BLaER1 treated with 17β-estradiol and CSF1 and Interleukin-3, amounts not matched to agents 10 nM and 100 nM (cell line): Measurements from ENCODE around the gene BSG.

ENCODE experiments used
- H3K27ac ChIP-seq, 11 experiments: shearing (Covaris generic); formaldehyde crosslinking; 2 replicates each; pipeline ENCODE4 v1.8.1; 2022
- H3K27me3 ChIP-seq, 11 experiments: shearing (Covaris generic); formaldehyde crosslinking; 2 replicates each; pipeline ENCODE4 v1.8.1; 2022
- H3K36me3 ChIP-seq, 11 experiments: shearing (Covaris generic); formaldehyde crosslinking; 2 replicates each; pipeline ENCODE4 v1.8.1; 2022
- H3K4me1 ChIP-seq, 10 experiments: shearing (Covaris generic); formaldehyde crosslinking; 2 replicates each; pipeline ENCODE4 v1.8.1; 2022
- H3K4me2 ChIP-seq, 11 experiments: shearing (Covaris generic); formaldehyde crosslinking; 2 replicates each; pipeline ENCODE4 v1.8.1; 2022
- H3K4me3 ChIP-seq, 10 experiments: shearing (Covaris generic); formaldehyde crosslinking; 2 replicates each; pipeline ENCODE4 v1.8.1; 2022
- H3K9ac ChIP-seq, 11 experiments: shearing (Covaris generic); formaldehyde crosslinking; 2 replicates each; pipeline ENCODE4 v1.8.1; 2022
- H3K9me3 ChIP-seq, 11 experiments: shearing (Covaris generic); formaldehyde crosslinking; replicated peaks in 1 of 11; 2 replicates each; pipeline ENCODE4 v1.8.1; 2022
- H4K20me1 ChIP-seq, 11 experiments: shearing (Covaris generic); formaldehyde crosslinking; 2 replicates each; pipeline ENCODE4 v1.8.1; 2022
- Cebpa-rat ChIP-seq, 11 experiments: shearing (Covaris generic); IDR thresholded peaks; 2 replicates each; pipeline ENCODE4 v1.8.1; 2022

The BSG gene

DNA sequence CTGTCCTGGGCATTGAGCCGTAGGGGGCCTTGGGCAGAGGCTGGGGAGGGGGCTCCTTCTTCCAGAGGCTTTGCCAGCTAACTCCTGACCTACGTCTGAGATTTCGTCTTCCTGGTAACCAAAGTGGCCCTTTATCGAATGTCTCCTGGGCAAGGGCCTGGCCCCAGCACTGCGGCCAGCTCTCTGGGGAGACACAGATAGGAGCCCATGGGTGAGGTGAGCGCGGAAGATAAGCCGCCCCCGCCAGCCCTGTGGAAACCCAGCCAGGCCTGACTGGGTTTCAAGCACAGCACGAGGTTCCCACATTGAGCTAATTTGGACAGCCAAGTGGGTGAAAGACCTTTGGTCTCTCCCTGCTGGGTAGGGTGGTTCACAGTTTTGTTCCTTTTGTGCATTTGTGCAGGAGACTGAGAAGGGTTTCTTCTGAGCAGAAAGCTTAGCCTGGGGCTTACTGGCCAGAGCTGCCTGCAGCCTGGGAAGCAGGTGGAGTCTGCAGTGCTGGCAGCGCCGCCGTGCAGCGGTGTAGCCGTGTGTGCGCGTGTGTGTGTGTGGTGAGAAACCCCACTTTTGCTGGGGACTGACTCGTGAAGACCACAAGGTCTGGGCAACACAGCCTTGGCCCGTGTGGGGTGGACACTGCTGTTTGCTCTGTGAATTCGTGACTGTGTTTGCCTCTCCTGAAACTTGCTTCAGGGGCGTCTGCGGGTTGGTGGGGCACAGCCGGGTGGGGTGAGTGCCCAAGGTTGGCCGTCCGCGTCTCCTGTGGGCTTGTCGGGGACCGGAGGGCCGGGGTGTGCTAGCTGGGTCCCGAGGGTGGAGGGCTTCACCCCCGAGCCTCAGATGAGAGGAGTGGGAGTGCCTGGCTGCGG, 2.5 kb downstream of the BSG start:
- peaks cover 0 to 4% (median 0%) of the 10 kb centered on the region in 11 experiments; a peak in 1 of 22 replicates for H3K9me3 ChIP-seq

DNA sequence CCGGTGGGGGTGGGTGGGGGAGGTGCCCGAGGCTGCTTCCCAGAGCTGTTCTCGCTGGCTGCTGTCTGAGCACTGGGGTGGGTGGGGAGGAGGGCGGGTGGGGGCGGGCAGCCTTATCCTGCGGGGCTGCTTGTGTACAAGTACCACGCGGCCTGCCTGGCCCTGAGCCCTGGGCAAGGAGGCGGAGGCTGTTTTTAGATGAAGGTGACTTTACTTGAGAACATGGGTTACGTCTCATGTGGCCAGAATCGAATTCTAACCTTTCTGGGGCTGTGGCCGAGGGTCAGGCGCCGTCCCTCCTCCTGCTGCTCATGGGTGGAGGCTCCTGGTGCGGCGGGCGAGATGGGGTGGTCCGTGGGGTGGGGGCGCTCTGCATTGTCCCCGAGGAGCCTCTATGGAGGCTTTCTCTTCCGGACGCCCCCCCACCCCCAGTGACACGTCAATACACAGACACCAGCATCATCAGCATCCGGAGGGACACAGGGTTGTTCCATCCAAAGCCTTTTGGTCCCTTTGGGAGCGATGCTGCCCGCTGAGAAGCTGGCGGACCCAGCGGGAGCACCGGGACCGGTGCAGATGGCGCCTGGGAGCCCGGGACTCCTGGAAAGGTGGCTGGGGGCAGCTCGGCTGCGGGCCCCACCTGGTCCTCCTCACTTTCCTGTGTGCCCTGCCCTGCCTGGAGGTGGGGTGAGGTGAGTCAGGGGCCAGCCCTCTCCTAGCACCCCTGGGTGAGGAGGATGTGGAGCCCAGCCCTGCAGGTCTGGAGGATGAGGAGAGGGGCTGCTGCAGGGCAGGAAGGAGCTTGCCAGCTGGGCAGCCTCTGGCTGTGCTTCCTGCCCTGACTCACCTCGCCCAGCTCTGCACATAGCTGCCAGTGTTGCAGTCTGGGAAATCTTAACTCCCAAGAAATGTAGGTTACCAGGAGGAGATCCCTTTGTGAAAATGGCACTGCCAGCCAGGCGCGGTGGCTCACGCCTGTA, 3.4 kb downstream of the BSG start:
- peak overlapping the region in 8 of 11 experiments; percentile 5 to 41 (median 28); a peak in 8 of 22 replicates for H3K27ac ChIP-seq
- H3K36me3 ChIP-seq: peaks cover 30 to 52% (median 44%) of the 10 kb centered on the region in 11 experiments
- peaks cover 72 to 84% (median 83%) of the 10 kb centered on the region in 11 experiments for H4K20me1 ChIP-seq
- peak overlapping the region; percentile 96 to 100 (median 98); a peak in 19 of 20 replicates for H3K4me3 ChIP-seq
- H3K9me3 ChIP-seq: no peaks in the 10 kb centered on the region
- peak overlapping the region; percentile 95 to 100 (median 98) for H3K4me2 ChIP-seq
- no peaks in the 10 kb centered on the region for H3K27me3 ChIP-seq
- H3K4me1 ChIP-seq: peaks cover 47 to 57% (median 53%) of the 10 kb centered on the region in 10 experiments
- no peak for TF ChIP-seq Cebpa-rat (IDR thresholded peaks at IDR 0.05)
- peak overlapping the region; percentile 65 to 99 (median 96); a peak in 20 of 22 replicates for H3K9ac ChIP-seq

More for the DNA sequence above, 2.5 kb downstream of the BSG start:
- Histone ChIP-seq H3K4me3 (peak overlapping the region; percentile 96 to 100 (median 98)), H3K4me1 (peaks cover 47 to 57% (median 54%) of the 10 kb centered on the region in 10 experiments), H4K20me1 (peaks cover 63 to 74% (median 73%) of the 10 kb centered on the region in 11 experiments), H3K9ac (peak overlapping the region; percentile 93 to 99 (median 98)), H3K4me2 (peak overlapping the region; percentile 95 to 100 (median 98)), H3K27me3 (no peaks in the 10 kb centered on the region), H3K27ac (peak overlapping the region in 9 of 11 experiments; percentile 14 to 94 (median 29); a peak in 16 of 22 replicates), H3K36me3 (peaks cover 21 to 43% (median 36%) of the 10 kb centered on the region in 11 experiments)
- no peak for TF ChIP-seq Cebpa-rat (IDR thresholded peaks at IDR 0.05)

- peaks cover 83 to 95% (median 94%) of the 10 kb centered on the region in 11 experiments for H4K20me1 ChIP-seq
- peak overlapping the region; percentile 28 to 98 (median 51); a peak in 19 of 22 replicates for H3K9ac ChIP-seq
- peak overlapping the region in 8 of 11 experiments; percentile 2 to 41 (median 26); a peak in 10 of 22 replicates for H3K27ac ChIP-seq
- no peak overlapping the region for H3K4me3 ChIP-seq
- no peaks in the 10 kb centered on the region for H3K9me3 ChIP-seq
- peaks cover 41 to 63% (median 55%) of the 10 kb centered on the region in 11 experiments for H3K36me3 ChIP-seq
- no peaks in the 10 kb centered on the region for H3K27me3 ChIP-seq
- H3K4me2 ChIP-seq: peak overlapping the region; percentile 77 to 100 (median 98)
- no peak for TF ChIP-seq Cebpa-rat (IDR thresholded peaks at IDR 0.05)
- H3K4me1 ChIP-seq: peaks cover 39 to 49% (median 46%) of the 10 kb centered on the region in 10 experiments
These were observed 4.5 kb downstream of the BSG start for GRCh38 chr19:576768-577438.

DNA sequence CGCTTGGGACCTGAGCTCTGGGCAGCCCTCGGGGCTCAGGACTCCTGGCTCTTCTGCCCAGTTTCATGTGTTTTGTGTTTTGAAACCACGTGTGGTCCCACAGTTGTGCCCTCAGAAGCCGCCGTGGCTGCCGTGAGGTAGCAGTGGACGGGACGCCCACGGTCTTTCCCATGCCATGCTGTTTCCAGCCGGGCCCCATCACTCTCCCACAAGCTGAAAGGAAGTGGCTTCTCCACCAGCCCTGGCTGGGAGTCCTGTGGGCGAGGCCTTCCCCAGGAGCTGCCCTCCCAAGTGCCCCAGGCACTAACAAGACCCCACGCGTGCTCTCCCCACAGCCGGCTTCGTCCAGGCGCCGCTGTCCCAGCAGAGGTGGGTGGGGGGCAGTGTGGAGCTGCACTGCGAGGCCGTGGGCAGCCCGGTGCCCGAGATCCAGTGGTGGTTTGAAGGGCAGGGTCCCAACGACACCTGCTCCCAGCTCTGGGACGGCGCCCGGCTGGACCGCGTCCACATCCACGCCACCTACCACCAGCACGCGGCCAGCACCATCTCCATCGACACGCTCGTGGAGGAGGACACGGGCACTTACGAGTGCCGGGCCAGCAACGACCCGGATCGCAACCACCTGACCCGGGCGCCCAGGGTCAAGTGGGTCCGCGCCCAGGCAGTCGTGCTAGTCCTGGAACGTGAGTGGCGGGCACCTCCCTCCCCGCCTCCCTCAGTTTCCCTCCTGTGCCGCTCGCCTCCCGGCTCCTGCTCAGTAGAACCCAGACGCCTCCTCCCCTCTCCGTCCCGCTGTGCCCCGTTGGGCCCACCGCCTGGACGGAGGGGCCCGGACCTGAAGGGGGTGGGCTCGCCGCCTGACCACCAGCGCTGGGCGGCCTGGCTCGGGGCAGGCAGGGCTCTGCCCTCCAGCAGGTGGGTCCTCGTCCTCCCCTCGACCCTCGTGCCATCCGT, 5.3 kb downstream of the BSG start:
- H4K20me1 ChIP-seq: peaks cover 88 to 98% (median 96%) of the 10 kb centered on the region in 11 experiments
- H3K9me3 ChIP-seq: no peaks in the 10 kb centered on the region
- H3K27ac ChIP-seq: peak overlapping the region in 8 of 11 experiments; percentile 2 to 41 (median 26); a peak in 9 of 22 replicates
- H3K4me2 ChIP-seq: peak overlapping the region in 8 of 11 experiments; percentile 77 to 100 (median 98); a peak in 15 of 22 replicates
- TF ChIP-seq Cebpa-rat (IDR thresholded peaks at IDR 0.05): no peak
- H3K27me3 ChIP-seq: no peaks in the 10 kb centered on the region
- H3K36me3 ChIP-seq: peaks cover 47 to 69% (median 60%) of the 10 kb centered on the region in 11 experiments
- no peak overlapping the region for H3K4me3 ChIP-seq
- peaks cover 38 to 51% (median 46%) of the 10 kb centered on the region in 10 experiments for H3K4me1 ChIP-seq
- H3K9ac ChIP-seq: peak overlapping the region; percentile 28 to 98 (median 49); a peak in 13 of 22 replicates

DNA sequence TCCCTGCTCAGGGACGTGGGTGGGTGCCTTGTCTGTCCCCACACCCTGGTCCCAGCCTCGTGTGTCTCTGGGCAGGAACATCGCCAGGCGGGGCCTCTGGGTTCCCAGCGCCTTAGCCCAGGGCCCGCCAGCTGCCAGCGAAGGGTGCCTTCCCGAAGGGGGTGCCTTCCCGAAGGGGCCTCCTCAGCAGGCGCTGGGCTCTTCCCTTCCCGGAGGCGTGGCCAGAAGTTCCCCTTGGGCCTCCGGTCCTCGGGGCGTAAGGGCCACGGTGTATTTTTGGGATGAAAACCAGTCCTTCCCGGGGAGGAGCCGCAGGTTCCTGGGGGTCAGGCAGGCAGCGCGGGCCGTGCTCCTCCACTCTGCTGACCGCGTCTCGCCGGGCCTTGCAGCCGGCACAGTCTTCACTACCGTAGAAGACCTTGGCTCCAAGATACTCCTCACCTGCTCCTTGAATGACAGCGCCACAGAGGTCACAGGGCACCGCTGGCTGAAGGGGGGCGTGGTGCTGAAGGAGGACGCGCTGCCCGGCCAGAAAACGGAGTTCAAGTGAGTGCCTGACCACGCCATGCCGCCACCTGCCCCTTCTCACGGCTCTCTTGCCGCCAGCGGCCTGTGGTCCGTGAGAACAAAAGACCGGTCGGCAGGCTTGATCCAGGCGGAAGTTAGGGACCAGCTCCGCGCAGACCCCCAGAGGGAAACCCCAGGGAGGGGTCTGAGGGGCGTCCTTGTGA, 6.9 kb downstream of the BSG start:
- Histone ChIP-seq H3K9ac (peak overlapping the region in 4 of 11 experiments; percentile 9 to 33 (median 22); a peak in 3 of 22 replicates), H3K9me3 (no peaks in the 10 kb centered on the region), H3K27me3 (no peaks in the 10 kb centered on the region), H4K20me1 (peaks cover 95 to 98% (median 96%) of the 10 kb centered on the region in 11 experiments), H3K36me3 (peaks cover 56 to 82% (median 71%) of the 10 kb centered on the region in 11 experiments), H3K4me3 (no peak overlapping the region), H3K4me2 (no peak overlapping the region), H3K27ac (no peak overlapping the region; a peak in 1 of 22 replicates), H3K4me1 (peaks cover 36 to 47% (median 38%) of the 10 kb centered on the region in 10 experiments)
- TF ChIP-seq Cebpa-rat (IDR thresholded peaks at IDR 0.05): no peak

- Histone ChIP-seq H3K9me3 (no peaks in the 10 kb centered on the region), H3K4me3 (no peak overlapping the region), H3K27me3 (no peaks in the 10 kb centered on the region), H3K27ac (no peak overlapping the region; a peak in 1 of 22 replicates), H3K4me1 (peaks cover 31 to 41% (median 34%) of the 10 kb centered on the region in 10 experiments), H4K20me1 (peaks cover 91 to 98% (median 96%) of the 10 kb centered on the region in 11 experiments), H3K36me3 (peaks cover 56 to 82% (median 71%) of the 10 kb centered on the region in 11 experiments), H3K4me2 (no peak overlapping the region), H3K9ac (0 out of 22 replicates have a peak overlapping the region, but pooled peaks of 2 of the 11 experiments have one; percentile 9 to 13)
- TF ChIP-seq Cebpa-rat (IDR thresholded peaks at IDR 0.05): no peak
These were observed 7.4 kb downstream of the BSG start for GRCh38 chr19:579842-580155.
